Smooth muscle cell (in vitro differentiated cells): ENCODE measurements around the gene KCNQ2. TPM values are rescaled to one million over a fixed set of nuclear protein-coding genes. Genes with fewer than 3 reads are reported as not detected.

Experiments
- DNase-seq: peaks from one replicate; lab custom pipeline; 2025; ENCODE audit not compliant: unreplicated experiment; lab: John Stamatoyannopoulos, UW
- H2AFZ ChIP-seq: fragments of 200-600 bp; sonication (generic); 2 replicates; pipeline ENCODE4 v1.6.0; 2016; ENCODE audit warnings: antibody characterized with exemption, low read depth, mild to moderate bottlenecking
- H3F3A ChIP-seq: fragments of 200-600 bp; sonication (generic); 2 replicates; pipeline ENCODE4 v1.6.0; 2017; ENCODE audit warnings: antibody characterized with exemption, low read depth
- H3K27ac ChIP-seq: fragments of 200-600 bp; sonication (generic); 2 replicates; pipeline ENCODE4 v1.5.1; 2016; ENCODE audit warnings: low read depth, mild to moderate bottlenecking
- H3K27me3 ChIP-seq: fragments of 200-600 bp; sonication (generic); 2 replicates; pipeline ENCODE4 v1.6.1; 2016; ENCODE audit warnings: low read depth, mild to moderate bottlenecking
- H3K36me3 ChIP-seq: fragments of 200-600 bp; sonication (generic); 2 replicates; pipeline ENCODE4 v1.5.1; 2016; ENCODE audit warnings: low read depth
- H3K4me1 ChIP-seq: fragments of 200-600 bp; sonication (generic); 2 replicates; pipeline ENCODE4 v1.5.1; 2016; ENCODE audit warnings: low read depth
- H3K4me2 ChIP-seq: fragments of 200-600 bp; sonication (generic); 2 replicates; pipeline ENCODE4 v1.6.0; 2016; ENCODE audit warnings: mild to moderate bottlenecking
- H3K4me3 ChIP-seq: fragments of 200-600 bp; sonication (generic); 2 replicates; pipeline ENCODE4 v1.5.1; 2016; ENCODE audit warnings: mild to moderate bottlenecking
- H3K79me2 ChIP-seq: fragments of 200-600 bp; sonication (generic); 2 replicates; pipeline ENCODE4 v1.6.0; 2016; ENCODE audit warnings: low read depth, mild to moderate bottlenecking
- H3K9ac ChIP-seq: fragments of 200-600 bp; sonication (generic); 2 replicates; pipeline ENCODE4 v1.6.0; 2016; ENCODE audit warnings: low read depth
- H3K9me3 ChIP-seq: fragments of 200-600 bp; sonication (generic); replicated peaks from 2 replicates; pipeline ENCODE4 v1.5.1; 2016; ENCODE audit warnings: low read depth
- H4K20me1 ChIP-seq: fragments of 200-600 bp; sonication (generic); 2 replicates; pipeline ENCODE4 v1.6.0; 2016; ENCODE audit warnings: low read depth
- CTCF ChIP-seq: fragments of 200-600 bp; sonication (generic); IDR thresholded peaks from 2 replicates; pipeline ENCODE4 v1.5.1; 2017; ENCODE audit warnings: borderline replicate concordance, mild to moderate bottlenecking, antibody characterized with exemption; ENCODE audit not compliant: insufficient read depth, poor library complexity, severe bottlenecking
- WGBS: methylation state at CpG from one replicate; pipeline ENCODE4 v1.1.7; 2016; ENCODE audit warnings: low lambda C conversion rate; 5-methylcytosine and 5-hydroxymethylcytosine counted together
- polyA plus RNA-seq: library from polyadenylated mRNA; unstranded; fragments of >200 nt; fragmentation: Nextera tagmentation; extraction: Ambion mirVana; gene quantifications from 2 replicates; pipeline ENCODE4 v1.2.1, GENCODE V29; 2016
- total RNA-seq: library from RNA; depleted of rRNA; stranded (reverse); fragments of >200 nt; gene quantifications from 2 replicates; pipeline ENCODE4 v1.2.3, GENCODE V29; 2014

KCNQ2 gene
- total and polyA plus RNA-seq, 2 experiments from 2014 or later = 5.1 to 5.7 TPM

DNA sequence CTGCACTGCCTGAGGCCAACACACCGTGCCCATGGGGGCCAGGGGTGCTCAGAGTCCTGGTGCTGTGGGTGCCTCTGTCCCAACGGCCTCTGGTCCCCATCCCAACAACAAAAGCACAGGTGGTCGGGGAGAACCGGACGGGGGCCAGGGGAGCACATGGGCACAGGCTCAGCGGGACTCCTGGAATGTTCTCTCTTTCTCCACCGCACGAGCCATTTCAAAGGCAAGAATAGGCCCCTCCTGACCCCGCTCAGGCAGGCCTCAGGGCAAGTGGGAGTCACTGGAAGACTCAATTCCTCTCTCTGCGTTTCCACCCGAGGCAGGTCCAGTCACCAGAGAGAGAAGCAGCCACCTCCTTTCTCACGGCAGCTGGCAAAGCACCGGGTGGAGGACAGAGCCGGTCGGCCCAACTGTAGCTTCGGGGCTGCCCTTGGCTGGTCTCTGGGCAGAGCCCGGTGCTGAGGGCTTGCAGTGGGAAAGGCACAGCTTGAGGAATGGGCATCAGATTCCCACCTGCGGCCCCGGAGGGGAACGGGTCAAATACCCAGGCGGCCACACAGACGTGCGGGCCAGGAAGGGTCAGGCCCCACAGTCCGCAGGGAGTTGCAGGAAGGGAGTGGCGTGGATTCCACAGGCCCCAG, 55.2 kb downstream of the KCNQ2 start:
- no peaks in the 10 kb centered on the region for H3K27me3 ChIP-seq
- H2AFZ ChIP-seq = no peak overlapping the region
- WGBS = 84% methylated on average over 25 of the region's 25 CpGs
- no peak overlapping the region for H3K4me3 ChIP-seq
- no peak overlapping the region for H3K9ac ChIP-seq
- H3K36me3 ChIP-seq = no peaks in the 10 kb centered on the region
- peaks cover 3% of the 10 kb centered on the region for H3K4me1 ChIP-seq
- TF ChIP-seq CTCF = no peak
- no peaks in the 10 kb centered on the region for H4K20me1 ChIP-seq
- no peak overlapping the region for H3K4me2 ChIP-seq
- no peaks in the 10 kb centered on the region for H3F3A ChIP-seq
- no peak overlapping the region for H3K27ac ChIP-seq
- no peaks in the 10 kb centered on the region for H3K79me2 ChIP-seq
- DNase-seq = no peak
- no peaks in the 10 kb centered on the region for H3K9me3 ChIP-seq

DNA sequence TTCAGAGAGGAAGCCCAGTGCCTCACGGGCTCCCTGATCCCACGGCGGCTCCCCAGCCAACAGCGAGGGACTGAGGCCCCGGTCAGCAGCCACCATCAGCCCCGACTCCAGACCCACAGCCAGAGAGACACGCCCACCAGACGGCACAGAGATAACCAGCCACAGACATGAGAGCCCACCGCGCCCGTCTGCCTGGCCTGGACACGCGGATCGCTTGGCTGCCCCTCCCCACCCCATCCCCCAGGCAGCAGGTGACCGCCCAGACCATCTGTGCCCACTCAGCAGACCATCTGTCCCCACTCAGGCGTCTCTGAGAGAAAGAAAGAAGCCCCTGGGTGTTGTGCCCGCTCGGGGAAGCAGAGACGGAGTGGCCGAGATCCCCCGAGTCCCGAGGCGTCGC, 55.8 kb downstream of the KCNQ2 start:
- TF ChIP-seq CTCF = no peak
- WGBS = 87% methylated on average over 24 of the region's 24 CpGs
- H3K9ac ChIP-seq = no peak overlapping the region
- H2AFZ ChIP-seq = no peak overlapping the region
- H3K9me3 ChIP-seq = no peaks in the 10 kb centered on the region
- H3F3A ChIP-seq = no peaks in the 10 kb centered on the region
- no peak overlapping the region for H3K27ac ChIP-seq
- no peaks in the 10 kb centered on the region for H4K20me1 ChIP-seq
- no peak overlapping the region for H3K4me3 ChIP-seq
- peaks cover 3% of the 10 kb centered on the region for H3K4me1 ChIP-seq
- no peaks in the 10 kb centered on the region for H3K36me3 ChIP-seq
- DNase-seq = no peak
- no peaks in the 10 kb centered on the region for H3K79me2 ChIP-seq
- no peak overlapping the region for H3K4me2 ChIP-seq
- no peaks in the 10 kb centered on the region for H3K27me3 ChIP-seq

DNA sequence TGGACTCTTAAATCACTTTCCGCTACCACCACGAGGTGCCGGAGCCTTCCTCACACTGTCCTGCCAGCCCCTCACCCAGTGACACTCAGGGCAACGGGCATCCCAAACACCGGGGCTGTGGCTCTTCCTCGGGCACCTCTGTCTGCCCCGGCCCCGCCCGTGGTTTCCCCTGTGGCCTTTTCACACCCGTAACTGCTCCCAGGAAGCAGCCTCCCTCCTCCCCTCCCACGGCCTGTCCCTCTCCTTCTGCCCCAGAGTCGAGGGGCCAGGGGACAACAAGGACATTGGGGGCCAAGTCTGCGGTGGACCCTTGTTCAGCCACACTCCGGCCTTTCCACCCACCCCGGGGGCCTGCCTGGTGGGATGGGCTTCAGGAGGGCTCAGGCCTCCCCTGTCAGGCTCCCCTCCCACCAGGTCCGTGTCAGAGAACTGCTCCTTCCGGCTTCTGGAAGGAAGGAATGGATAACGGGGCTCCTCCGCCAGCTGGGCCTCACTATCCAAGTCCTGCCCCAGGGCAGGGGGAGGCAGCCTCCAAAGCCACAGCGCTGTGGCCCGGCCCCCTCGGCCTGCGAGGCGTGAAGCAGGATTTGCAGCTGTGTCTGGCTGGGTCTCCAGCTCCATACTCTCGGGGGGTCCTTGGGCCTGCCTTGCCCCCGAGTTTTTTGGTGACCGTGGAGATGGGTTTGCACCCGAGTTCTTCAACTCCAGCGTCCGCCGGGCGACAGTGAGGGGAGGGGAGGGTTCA, 56.6 kb downstream of the KCNQ2 start:
- H3K36me3 ChIP-seq = no peaks in the 10 kb centered on the region
- H3K4me3 ChIP-seq = no peak overlapping the region
- no peak overlapping the region for H3K4me2 ChIP-seq
- WGBS = 86% methylated on average over 32 of the region's 32 CpGs
- no peak overlapping the region for H3K27ac ChIP-seq
- no peaks in the 10 kb centered on the region for H3K27me3 ChIP-seq
- H3K9ac ChIP-seq = no peak overlapping the region
- H3F3A ChIP-seq = no peaks in the 10 kb centered on the region
- H2AFZ ChIP-seq = no peak overlapping the region
- H3K9me3 ChIP-seq = no peaks in the 10 kb centered on the region
- no peak for DNase-seq
- H4K20me1 ChIP-seq = no peaks in the 10 kb centered on the region
- TF ChIP-seq CTCF = no peak
- no peaks in the 10 kb centered on the region for H3K79me2 ChIP-seq
- H3K4me1 ChIP-seq = peaks cover 3% of the 10 kb centered on the region
